Measurements from ENCODE around the gene KCNQ1OT1.

KCNQ1OT1 gene

DNA sequence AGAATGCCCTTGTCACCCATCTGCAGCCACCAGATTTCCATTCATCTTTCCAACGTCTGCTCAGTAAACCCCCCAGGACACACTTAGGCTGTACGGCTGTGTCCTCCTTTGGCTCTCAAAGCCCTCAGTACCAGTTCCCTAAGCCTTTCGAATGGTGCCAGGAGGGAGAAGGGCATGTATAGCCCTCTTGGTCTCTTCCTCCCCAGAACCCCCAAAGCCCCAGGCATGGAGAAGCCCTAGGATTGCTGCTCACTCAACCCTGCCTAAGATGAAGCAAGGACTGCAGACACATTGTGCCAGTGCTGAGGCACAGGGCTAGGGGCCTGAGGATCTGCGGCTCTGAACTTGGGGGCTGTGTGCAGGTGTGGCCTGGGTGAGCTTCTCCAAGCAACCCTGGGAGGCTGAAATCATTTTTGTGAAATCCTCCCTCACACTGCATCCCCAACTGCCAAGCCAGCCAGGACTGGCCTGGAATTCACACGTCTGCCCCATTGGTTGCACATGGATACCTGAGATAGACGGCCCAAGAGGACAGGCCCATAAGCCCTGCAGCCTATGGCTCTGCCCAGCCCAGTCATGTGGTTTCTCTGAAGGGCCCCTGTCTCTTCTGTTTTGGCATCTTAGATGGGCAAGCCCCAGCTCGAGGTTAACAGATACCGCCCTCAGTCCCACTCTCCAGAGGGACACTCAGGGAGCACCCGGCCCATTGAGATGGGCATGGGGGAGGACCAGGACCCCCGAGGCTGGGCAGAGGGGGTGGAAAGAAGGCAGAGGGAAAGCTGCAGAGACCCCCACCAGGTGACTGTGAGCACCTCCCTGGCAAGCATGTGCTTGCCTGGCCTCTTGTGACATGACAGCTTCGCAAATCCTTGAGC is 34.0 kb downstream of the KCNQ1OT1 start:
- DNase-seq: no peak

DNA sequence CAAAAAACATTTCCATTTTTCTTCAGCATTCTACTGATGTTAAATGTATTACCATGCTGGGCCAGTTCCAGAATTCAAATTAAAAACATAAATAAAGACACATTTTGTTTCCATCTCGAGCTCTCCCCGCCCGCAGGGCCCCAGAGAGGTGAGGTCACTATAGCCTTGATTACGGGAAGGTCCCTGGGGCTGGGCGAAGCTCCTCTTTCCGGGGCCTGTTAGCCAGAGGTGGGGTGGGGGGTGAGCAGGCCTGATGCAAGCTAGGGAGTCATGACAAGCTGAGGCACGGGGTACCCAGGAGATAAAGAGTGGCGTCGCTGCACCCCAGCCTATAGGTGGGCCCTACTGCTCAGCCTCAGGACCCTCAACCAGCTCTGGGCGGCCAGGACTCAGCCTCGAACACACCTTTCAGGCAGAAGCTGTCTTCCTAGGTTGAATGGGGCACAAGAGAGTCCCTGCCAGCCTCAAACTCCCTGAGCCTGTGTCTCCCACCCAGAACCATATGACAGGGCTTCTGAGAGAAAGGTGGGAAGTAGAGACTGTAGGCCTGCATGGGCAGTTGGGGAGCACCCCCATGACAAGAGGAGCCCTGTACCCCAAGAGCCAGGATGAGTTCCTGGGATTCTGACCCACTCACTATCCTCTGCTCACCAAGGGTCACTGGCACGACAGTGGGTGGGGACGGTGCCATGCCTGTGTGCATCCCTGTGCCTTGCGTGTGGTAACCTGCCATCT is 34.8 kb downstream of the KCNQ1OT1 start:
- no peak for DNase-seq

DNA sequence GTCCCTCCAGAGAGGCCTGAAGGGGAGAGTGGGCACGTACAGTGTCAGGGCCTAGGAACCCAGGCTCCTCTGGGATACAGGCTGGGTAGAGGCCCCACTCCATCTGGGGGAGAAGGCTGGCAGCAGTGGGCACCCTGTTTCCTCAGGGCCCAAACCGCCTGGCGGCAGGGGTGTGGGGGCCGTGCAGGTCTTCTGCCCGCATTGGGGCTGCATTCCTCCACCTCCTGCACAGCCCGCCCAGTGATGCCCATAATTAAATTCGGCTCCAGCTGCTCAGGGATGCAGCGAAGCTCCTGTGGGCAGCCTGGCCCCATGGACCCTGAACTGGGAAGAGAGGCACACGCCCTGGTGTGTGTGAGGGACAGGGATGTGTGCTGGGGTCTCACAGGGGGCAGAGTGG is 35.4 kb downstream of the KCNQ1OT1 start:
- DNase-seq: no peak

DNA sequence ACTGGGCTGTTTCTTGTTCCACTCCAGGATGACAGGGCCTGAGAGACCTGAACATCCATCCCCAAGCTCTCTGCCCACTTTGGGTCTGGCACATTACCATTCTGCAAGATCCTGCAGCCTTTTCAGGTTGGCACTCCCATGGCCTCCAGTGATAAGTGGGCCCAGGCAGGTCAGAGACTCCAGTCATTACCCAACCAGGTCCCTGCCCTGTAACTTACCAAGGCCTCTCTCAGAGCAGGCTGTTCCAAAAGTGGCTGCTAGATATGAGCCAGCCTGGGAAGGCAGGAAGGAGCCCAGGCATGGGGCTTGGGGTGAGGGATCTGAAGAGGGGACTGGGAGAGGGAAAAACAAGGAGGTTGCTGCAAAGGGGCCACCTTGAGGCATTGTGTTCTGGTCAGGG is 35.9 kb downstream of the KCNQ1OT1 start:
- DNase-seq: no peak

DNA sequence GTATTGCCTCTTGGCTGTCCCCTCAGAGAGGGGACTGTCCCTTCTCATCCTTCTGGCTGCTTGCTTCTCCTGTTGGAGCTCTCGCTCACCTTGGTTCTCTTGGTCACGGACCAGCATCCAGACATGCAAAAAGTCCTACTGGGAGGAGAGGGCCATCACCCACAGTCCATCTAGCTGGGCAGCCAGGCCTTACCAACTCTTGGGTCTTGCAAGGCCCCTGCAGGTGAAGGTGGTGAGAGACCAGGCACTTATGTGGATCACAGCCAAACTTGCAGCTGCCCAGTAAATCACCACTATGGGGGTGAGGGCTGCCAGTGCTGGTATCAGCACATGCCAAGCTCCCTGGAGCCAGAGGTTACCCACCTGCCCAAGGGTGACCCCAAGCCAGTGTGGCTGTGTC is 36.3 kb downstream of the KCNQ1OT1 start:
- no peak for DNase-seq

DNA sequence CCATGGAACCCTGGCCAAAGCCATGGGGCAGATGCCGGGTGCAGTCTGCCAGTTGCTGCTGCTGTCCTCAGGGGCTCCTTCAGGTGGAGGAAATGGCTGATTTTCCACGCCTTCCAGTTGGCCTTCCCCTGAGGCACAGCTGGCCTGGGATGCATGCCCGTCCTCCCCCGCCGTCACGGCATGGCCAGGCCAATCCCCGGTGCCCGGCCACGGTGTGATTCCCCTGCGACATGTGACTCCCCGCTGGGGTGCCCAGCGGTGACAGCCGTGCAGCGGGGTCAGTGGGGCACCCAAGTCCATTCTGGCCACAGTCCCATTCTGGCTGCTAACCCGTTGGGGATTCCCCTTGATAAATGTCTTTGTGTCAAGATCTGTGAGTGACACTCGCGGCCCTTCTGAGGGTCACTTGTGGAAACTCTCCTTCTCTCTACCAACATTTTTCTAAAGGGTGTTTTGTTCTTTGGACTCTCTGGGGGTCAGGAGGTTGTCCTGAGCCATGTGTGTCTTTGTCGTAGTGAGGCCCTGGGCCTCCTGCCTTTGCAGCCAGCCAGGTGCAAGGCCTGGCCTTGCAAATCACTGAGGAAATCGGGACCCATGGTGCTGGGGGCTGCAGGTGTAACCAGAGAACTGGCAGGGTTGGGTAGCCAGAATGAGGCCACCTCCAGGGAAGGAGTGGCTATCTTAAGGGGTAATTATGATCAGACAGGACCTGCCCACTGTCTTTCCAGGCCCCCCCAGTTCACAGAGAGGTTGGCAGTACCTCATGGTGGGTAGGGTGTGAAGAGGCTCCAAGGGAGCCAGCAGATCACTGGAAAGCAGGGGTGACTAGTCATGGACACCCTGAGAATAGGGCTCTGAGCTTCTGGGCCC is 37.1 kb downstream of the KCNQ1OT1 start:
- DNase-seq: no peak

DNA sequence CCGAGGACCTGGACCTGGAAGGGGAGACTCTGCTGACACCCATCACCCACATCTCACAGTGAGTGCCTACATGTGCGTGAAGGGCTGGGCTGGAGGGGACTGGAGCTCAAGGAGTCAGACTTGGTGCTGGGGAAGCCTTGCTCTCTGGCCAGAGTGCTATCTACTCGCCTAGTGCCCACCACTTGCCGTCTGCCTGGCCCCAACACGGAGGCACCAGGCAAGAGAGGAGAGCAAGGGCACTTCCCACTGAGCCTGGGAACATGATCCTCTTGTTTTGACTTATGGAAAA is 37.8 kb downstream of the KCNQ1OT1 start:
- no peak for DNase-seq

DNA sequence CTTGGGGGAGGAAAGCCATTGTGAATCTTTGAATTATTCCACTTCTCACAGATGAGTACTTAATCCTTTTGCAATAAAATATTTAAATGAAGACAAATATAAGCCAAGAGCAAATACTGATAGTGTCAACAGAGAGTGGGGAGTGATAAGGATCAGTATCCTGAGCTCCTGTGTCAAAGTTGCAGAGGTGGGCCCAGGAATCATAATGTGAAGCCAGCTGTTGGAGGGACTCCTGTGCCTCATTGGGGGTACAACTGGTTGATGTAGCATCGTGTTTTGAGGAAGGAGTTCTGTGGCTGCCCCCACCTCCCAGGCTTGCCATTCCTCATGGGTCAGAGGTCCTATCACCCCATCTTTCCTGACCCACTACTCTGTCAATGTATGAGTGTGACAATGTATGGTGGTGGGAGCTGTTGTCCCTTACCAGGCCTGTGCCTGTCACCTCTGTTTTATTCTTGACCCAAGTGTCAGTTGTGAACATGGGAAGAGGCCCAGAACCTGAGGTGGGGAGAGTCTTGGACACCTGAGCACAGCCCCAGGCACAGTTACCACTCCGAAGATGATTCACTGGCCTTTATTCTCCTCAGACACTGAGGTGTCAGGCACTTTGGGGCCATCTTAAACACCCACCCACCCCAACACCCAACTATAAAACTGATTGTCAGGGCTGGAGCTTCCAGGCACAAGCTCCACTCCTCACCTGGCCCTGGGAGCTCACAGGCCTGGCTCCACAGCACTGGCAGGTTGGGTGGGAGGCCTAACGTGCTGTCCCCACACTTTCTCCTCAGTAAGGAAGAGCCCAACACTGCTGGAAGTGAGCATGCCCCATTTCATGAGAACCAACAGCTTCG is 38.4 kb downstream of the KCNQ1OT1 start:
- no peak for DNase-seq

DNA sequence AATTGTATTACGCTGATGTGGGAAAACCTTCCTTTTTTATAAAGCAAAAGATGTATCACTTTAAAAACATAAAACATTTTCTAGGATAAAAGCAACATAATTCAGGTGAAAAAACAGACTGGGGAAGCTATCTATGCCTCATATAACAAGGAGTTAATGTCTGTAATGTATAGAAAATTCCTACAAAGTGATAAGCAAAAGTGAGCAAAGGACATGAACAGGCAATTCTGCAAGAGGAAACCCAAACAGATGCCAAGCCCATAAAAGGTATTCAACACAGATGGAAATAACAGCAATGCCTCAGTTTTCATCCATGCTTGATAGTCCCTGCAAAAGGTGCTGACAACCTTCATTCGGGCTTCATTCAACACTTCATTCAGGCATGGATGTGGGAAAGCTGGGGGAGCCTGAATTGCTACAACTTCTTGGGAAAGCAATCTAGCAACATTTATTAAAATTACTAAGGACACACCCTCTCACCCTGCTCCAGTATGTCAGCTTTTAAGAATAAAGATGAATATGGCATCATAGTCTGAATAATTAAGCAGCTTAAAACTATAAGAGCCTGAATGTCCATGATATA is 39.3 kb downstream of the KCNQ1OT1 start:
- DNase-seq: no peak

DNA sequence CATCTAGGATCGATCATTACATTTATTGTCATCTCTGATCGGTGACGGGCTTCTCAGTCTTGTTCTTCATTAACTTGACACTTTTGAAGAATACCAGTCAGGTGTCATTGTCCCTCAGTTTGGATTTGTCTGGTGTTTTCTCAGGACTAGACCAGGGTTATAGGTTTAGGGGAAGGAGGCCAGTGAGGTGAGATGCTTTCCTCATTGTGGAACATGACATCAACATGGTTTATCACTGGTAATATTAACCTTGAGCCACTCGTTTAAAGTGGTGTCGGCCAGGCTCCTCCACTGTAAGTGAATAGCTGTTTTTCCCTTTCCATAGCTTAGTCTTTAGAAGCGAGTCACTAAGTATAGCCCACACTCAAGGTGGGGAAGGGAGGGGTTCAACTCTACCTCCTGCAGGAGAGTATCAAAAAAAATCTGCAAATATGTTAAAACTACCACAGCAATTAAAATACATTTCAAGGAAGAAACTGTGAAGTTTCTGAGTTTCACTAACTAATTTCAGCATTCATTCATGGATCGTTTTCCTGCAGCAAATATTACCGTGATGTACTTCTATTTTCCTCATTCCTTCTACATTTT is 42.0 kb downstream of the KCNQ1OT1 start:
- DNase-seq: no peak

DNA sequence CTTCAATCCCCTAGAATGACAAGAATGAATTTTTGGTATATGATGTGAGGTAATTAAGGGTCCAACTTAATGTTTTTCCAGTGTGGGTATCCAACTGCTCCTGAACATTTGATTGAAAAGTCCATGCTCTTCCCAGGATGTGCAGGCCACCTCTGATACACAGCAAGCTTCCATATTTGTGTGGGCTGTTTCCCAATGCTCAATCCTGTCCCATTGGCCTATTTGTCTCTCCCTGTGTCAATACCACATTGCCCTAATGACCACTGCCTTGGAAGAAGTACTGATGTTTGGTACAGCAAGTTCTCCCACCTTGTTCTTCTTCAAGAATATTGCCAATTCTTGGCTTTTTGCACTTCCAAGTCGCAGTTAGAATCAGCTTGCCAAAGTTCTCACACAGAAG is 42.9 kb downstream of the KCNQ1OT1 start:
- no peak for DNase-seq

DNA sequence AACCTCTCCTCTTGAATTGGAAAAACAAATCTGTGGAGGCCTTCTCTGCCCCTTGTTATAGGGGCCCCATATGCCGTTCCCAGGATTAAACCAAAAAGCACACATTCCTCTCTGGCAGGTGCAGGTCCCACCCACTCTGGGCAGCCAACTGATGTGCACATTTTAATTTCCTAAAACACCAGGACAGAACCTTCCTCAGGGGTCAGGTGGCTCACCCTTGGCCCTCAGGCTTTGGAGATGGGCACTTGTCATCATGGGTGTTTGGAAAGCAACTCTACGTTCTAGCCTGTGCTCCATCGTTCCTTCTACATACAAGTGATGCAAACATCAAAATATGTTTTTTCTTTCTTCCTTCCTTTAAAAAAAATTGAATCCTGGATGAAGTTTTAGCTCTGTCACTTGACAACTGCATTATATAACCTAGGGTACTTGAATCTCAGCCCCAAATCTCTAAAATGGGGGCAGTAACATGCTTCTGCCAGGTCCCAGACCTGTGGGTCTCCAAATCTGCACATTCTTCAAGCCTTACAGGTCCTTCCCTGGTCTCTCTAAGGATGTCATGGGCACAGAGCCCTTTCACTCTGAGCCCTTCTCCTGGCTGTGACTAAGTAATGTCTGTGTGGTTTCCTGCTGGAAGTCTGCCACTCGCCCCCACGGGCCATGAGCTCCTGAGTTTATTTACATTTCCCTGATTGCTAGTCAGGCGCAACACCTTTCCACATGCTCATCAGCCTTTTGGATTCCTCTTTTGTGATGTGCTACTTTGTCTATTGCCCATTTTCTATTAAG is 43.8 kb downstream of the KCNQ1OT1 start:
- no peak for DNase-seq

DNA sequence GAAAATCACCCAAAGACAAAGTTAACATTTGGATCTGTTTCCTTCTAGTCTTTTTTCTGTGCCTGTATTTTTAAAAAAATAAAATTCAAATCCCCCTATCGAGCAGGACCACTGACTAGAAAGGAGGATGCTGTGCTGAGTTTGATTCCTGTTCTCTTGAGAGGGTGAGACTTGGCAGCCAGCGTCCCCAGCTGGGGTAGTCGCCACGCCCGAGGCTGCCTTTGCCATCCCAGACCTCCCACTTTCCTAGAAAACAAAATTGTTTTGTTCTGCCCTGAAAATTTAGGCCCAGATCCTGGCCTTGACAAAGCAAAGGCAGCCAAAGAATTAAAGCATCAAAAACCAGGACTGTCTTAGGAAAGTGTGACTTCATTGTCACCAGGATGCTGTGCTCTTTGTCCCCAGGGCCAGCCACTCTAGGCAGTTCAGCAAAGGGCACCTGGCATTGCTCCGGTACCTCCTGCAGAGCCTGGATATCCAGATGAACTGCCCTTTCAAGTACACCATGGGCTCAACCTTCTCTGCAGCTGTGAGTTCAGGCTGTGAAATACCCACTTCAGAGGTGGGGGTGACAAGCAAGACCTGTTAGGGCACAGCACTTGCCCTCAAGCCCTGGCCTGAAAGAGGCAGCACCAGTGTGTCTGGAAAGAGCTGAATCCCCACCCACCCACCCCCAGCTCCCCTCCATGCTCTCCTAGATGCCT is 44.6 kb downstream of the KCNQ1OT1 start:
- DNase-seq: no peak

DNA sequence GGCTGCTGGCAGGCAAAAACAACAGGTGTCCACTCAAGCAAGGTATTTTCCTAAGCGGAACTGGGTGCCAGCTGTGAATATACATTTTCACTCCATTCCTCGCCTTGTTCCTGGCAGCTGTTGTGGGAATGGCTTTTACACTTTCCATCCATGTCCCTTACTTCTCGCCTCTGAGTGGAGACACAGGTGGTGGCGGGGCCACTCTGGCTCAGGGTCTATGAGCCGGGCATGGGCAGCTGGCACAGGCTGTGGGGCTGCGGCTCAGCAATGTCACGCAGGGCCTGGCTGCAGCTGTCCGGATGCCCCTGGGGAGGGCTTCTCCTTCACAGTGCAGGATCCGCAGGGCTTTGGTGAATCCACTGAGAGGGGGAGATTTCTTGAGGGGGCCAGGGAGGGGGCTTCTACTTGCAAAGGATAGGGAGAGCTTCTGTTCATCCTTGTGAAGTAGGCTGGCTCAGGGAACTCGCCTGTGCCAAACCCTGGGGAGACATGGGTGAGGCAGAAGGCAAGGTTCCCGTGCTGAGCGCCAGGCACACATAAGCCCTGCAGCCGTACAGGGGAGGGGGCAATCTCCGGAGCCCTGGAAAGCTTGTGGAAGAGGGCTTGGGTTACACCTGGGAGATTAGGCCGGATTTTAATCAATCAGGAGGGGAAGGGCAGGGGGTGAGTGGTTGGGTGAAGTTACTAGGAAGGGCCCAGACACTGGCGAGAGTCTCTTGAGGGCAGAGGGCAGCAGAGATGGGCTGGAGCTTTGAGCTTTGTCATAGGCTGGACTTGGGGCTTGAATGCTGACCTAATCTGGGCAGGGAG is 45.7 kb downstream of the KCNQ1OT1 start:
- no peak for DNase-seq

DNA sequence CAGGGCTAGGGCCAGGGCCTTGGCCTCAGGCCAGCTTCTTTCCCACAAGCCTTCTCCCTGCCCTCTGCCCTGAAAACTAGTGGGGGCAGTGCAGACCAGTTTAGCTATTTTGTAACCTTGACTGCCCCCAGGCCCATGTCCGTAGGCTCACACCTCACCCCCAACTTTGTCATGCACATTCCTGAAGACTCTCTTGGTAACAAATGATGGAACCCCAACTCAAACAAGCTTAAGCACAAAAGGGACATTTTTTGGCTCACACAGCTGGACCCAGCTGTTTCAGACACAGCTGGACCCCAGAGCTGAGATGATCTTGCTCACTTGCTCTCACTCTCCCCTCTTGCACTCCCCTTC is 46.6 kb downstream of the KCNQ1OT1 start:
- DNase-seq: no peak

DNA sequence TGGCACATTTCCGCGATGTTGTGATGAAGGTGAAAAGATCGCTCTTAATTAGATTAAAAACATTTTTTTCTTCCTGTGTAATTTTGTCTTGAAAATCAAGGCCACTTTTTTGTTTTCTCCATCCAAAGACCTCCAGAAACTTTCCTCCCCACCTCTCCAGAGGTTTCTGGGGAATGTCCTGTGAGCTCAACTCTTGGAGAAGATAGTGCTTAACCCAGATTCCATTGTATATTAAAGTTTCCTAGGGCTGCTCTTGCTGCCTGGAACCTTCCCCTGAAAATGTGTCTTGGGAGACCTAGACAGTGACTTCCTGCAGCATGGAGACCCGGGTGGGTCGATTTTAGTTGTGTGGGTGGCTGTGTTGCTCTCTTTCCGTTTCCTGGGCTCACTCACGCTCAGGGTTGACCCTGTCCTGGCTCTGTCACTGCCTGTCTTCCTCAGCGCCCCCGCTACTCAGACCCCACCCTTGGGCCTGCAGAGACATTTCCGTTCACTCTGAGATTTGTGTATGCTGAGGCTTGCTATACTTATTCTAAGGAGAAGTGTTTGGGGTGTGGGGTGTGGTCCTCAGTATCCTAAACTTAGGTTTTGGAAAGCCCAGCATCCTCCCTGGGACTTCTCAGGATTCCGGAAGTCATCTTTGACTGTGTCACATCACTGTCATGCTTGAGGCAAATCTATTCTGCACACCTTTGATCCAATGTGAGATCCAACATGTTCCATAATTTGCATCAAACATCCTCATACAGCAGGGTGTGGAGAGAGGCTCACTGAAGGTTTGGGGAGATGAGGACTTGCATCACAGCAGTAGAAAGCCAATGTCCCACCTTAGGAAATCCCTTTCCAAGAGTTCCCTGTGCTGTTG is 47.2 kb downstream of the KCNQ1OT1 start:
- DNase-seq: no peak

DNA sequence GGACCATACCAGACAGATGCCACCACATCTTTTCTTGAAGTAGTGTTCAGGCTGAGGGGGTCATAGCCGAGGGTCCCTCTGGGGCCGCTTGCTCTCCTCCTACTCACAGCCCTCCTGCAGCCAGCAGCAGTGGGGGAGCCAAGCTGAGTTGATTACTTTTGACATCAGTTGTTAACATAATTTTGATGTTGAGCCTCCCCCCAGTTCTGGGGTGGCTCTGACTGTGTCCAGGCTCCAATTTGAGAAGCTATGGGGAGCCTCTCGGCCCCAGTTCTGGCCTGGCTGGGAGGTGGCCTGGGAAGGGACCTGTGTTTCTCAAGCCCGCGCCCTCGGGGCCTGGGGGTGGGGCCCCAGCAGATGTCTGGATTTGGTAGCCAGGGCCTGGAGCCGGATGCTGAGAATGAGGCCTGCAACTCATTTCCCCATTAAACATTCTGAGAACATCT is 47.9 kb downstream of the KCNQ1OT1 start:
- DNase-seq: no peak

DNA sequence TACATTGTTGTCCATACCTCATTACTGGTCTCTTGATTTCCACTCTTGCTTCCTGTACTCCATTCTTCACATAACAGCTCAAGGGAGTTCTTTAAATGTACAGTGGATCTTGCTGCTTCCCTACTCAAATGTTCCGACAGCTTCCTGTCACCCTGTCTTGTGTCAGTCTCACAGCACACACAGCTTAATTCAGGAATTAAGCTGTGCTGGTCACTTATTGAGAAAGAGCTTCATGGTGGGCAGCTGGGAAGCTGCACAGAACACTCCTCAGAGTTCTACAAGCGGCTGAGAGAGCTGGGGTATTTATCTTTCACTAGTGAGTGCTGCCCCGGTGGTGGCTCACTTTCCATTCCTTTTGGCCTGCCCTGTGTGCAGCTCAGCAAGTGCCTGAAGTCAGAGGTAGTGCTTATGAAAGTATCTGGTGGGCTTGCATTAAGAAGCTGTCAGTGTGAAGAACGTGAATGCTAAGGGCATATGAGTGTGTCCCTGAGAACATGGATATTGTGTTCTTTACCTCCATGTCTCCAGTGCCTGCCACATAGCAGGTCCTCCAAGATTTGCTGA is 48.7 kb downstream of the KCNQ1OT1 start:
- no peak for DNase-seq

Measured in stimulated activated CD4-positive, alpha-beta T cell treated with anti-CD3 and anti-CD28 coated beads, Interleukin-15, amount 100 ng/mL, for 24 hours (primary cell).